HL-60/S4 treated with phorbol 12-myristate 13-acetate at 8.2 ng/mL for 4 days and 3 days (cell line): ENCODE measurements around the gene FOXL3.

Experiments
- in situ Hi-C: fragments of 300-500 bp; cut with MboI; formaldehyde crosslinking; loops from 2 replicates; pipeline ENCODE4 v1.15.0; 2022; ENCODE audit warnings: low sequenced_read_pairs

Gene FOXL3

DNA sequence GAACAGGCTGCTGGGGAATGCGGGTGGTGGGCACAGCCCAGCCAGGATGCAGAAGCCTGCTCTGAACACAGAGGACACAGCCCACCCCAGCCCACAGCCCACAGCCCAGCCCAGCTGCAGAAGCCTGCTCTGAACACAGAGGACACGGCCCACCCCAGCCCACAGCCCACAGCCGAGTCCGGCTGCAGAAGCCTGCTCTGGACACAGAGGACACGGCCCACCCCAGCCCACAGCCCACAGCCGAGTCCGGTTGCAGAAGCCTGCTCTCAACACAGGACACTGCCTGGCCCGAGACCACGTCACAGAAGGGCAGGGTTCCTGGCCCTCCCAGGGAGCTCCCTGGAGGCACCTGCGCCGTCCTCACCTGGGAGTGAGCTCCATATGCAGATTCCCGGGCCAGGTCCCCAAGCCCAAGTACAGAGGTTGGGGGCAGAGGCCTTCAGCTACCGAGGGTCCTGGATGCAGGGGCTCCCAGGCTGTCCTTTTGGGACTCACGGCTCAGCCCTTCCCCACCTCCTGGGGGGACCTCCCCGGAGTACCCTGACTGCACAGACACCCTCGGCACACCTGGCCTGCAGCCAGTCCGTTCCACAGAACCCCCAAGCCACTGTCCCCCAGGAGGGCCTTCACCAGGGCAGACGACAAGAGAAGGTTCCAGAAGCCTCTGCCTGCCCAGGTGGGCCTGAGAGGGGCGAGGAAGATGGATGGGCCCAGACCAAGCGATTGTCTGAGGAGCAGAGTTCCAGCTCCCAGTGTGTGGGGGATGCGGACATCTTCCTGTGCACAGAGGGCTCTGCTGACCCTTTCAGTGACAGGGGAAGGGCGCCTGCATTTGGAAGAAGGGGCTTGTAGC is 23.7 kb upstream of the FOXL3 start:
- in situ Hi-C loops = no loop called here

DNA sequence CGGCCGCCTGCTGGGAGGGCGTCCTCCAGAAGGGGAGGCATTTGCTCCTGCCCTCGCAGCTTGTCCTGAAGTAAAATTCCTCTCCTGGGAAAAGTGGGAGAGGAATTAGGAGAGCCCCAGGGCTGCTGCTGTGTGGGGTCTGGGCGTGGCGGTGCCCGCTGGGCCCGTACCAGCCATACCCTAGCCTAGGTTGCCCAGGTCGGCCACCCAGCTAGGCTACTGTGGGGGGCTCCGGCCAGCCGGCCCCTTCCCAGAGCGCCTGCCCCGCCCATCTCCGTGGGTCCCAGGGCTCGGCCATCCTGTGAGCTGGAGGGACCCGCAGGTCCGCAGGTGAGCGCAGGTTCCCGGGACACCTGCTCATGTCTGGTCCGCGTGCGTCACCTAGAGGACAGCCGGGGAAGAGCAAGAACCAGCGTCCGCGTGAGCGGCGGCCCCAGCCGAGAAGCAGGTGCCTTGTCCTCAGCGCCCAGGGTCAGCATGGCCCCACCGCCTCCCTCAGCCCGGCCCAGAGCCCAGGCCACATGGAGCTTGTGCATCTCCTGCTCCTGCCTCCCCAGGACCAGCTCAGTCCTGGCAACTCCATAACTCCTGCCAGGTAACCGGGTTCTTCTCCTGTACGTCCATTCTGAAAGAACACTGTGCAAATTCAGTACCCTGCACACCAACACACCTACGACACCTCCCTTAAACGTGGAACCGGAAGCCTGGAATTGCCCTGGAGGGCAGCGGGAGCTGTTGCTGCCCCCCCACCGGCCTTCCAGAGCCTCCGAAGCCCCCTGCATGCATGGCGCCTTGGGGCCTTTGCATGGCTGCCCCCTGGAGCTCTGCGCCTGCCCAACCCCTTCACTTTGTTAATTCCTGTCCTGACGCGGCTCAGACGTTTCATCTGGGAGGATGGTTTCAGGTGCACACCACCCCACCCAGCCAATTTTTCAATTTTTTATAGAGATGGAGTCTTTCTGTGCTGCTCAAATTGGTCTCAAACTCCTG is 22.8 kb upstream of the FOXL3 start:
- in situ Hi-C loops = no loop called here

DNA sequence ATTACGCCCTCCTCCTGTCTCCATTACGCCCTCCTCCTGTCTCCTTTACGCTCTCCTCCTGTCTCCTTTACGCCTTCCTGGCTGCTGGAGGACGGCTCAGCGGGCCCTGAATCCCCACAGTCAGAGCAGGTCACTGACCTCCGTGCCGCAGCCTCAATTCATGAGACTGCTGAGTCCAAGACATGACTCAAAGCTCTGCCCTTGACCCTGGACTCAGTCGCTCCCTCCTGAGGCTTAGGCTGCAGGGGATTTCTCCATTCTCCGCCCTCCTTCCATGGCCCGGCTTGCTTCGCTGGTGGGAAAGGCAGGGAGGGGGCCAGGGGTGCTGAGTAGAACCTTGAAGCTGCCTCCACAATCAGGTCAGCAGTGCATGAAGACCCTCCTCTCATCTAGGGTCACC is 21.0 kb upstream of the FOXL3 start:
- in situ Hi-C loops = no loop called here

- in situ Hi-C loops = no loop called here
Observed at GRCh38 chr7:269721-270120, 20.2 kb upstream of the FOXL3 start.

DNA sequence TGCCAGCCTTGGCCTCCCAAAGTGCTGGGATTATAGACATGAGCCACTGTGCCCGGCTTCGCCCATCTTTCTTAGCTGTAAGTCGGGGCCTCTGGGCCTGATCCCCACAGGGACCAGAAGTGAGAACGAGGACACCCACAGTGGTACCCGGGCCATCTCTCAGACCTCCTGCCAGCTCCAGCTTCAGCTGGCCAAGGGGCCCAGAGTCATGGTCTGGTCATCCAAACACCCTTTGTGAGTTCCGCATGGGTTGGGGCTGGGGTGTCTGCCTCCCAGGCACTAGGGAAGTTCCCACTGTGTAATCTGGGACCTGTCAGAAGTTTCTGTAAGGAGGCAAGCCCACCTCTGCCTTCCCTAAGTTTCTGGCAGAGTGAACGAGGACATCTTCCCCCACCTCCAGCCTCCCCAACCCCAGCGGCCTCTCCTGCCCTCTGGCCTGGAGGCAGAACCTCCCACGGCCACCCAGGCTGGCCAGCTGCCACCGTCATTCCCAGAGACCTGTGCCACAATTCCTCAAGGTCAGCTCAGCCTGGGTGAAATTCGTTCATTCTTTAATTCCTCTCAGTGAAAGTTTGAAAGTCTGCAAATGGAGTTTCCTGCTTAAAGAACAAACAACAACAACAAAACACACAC is 19.5 kb upstream of the FOXL3 start:
- in situ Hi-C loops = no loop called here

GRCh38 chr7:271266-272107 is 18.5 kb upstream of the FOXL3 start:
- in situ Hi-C loops = no loop called here

GRCh38 chr7:272108-272615 is 17.8 kb upstream of the FOXL3 start:
- in situ Hi-C loops = no loop called here

DNA sequence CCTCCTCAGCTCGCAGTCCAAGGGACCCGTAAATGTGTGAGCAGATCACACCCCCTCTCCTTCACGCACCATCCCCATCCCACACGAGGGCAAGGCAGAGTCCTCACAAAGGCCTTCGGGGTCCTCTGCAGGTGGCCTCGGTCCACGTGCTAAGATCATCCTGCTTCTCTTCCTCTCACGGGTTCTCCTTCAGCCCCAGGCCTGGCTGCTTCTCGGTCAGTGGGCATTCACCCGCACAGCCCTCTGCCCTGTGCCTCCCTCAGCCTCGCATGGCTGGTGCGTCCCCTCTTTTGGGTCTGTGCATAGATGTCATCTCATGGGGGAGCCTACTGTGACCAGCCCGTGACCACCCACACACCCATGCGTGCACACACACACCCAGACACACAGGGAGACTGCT is 17.3 kb upstream of the FOXL3 start:
- in situ Hi-C loops = no loop called here

- in situ Hi-C loops = no loop called here
Observed at GRCh38 chr7:273327-273726, 16.6 kb upstream of the FOXL3 start.

- in situ Hi-C loops = no loop called here
Observed at GRCh38 chr7:274266-274665, 15.7 kb upstream of the FOXL3 start.

GRCh38 chr7:276230-276835 is 13.6 kb upstream of the FOXL3 start:
- in situ Hi-C loops = no loop called here

GRCh38 chr7:277228-277627 is 12.7 kb upstream of the FOXL3 start:
- in situ Hi-C loops = no loop called here

- in situ Hi-C loops = no loop called here
Observed at GRCh38 chr7:278081-278480, 11.9 kb upstream of the FOXL3 start.

DNA sequence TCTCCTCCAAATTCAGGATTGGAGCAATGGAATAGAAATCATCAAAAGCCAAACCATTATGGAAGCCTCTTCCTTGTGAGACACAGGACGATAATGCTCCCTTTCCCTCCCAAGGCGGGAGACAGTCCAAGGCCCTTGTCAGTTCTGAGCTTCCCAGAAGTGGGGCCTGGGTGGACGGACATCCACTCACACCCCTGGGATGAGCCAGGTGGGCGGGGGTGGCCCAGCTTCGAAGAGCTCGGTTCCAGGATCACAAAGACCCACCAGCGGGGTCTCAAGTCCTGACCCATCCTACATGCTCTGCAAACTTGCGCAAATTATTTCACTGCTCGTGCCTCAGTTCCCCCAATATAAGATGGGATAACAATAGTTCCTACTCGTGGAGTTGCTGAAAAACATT is 10.1 kb upstream of the FOXL3 start:
- in situ Hi-C loops = no loop called here

DNA sequence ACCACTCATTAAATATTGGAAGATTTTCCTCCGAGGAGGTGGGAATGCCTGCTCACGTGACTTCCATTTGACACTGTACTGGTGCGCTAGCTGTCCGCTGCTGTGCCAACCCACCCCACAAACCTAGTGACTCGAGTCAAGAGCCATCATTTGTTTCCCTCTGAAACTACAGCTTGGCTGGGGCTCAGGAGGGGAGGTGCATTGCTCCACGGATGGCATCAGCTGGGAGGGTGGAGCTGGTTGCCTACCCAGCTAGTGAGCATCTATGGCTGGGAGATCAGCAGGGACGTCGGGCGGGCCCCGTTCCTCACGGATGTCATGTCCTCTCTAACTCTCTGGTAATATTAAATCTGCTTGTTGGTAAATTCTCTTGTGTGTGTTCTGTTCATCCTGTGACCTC is 9.5 kb upstream of the FOXL3 start:
- in situ Hi-C loops = no loop called here

DNA sequence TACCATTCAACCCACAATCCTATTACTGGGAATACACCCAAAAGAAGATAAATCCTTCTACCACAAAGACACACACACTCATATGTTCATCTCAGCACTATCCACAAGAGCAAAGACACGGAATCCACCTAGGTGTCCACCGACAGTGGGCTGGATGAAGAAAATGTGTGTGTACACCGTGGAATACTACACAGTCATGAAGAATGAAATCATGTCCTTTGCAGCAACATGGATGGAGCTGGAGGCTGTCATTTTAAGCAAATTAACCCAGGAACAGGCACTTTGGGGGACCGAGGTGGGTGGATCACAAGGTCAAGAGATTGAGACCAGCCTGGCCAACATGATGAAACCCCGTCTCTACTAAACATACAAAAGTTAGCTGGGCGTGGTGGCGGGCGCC is 8.3 kb upstream of the FOXL3 start:
- in situ Hi-C loops = no loop called here

GRCh38 chr7:282621-283020 is 7.3 kb upstream of the FOXL3 start:
- in situ Hi-C loops = no loop called here

- in situ Hi-C loops = no loop called here
Observed at GRCh38 chr7:284762-285722, 4.9 kb upstream of the FOXL3 start.

- in situ Hi-C loops = no loop called here
Observed at GRCh38 chr7:285731-286130, 4.2 kb upstream of the FOXL3 start.
